Activated T-helper 1 cell treated with anti-CD3 and anti-CD28 coated beads, Interleukin-12 subunit alpha, Interleukin-12 subunit beta, Interleukin-2, Interleukin-4 antibody, amounts not matched to agents 30 ng/mL and 10 ng/mL and 1 ng/mL, durations not matched to agents 14 hours and 24 hours and 36 hours (primary cell): Measurements from ENCODE around the gene KRTAP19-4. TPM values are rescaled to one million over a fixed set of nuclear protein-coding genes. Genes with fewer than 3 reads are reported as not detected.

ENCODE experiments used
- DNase-seq: peaks from one replicate; pipeline ENCODE4 v3.0.0; 2021; ENCODE audit warnings: low spot score
- H3K27ac Mint-ChIP-seq: one replicate; pipeline ENCODE4 v1.8.0; 2021; ENCODE audit warnings: mild to moderate bottlenecking, mixed read lengths
- H3K27me3 Mint-ChIP-seq: one replicate; pipeline ENCODE4 v1.8.0; 2022; ENCODE audit warnings: mild to moderate bottlenecking, moderate library complexity, mixed read lengths; ENCODE audit not compliant: insufficient read depth
- H3K36me3 Mint-ChIP-seq: one replicate; pipeline ENCODE4 v1.8.0; 2021; ENCODE audit warnings: low read depth, mixed read lengths
- H3K4me1 Mint-ChIP-seq: one replicate; pipeline ENCODE4 v1.8.0; 2021; ENCODE audit warnings: low read depth, mixed read lengths
- H3K4me3 Mint-ChIP-seq: one replicate; pipeline ENCODE4 v1.8.0; 2021; ENCODE audit warnings: mild to moderate bottlenecking, moderate library complexity, mixed read lengths
- H3K9me3 Mint-ChIP-seq: one replicate; pipeline ENCODE4 v1.8.0; 2021; ENCODE audit warnings: mixed read lengths
- intact Hi-C: fragments of 100-400 bp; cut with micrococcal nuclease; formaldehyde crosslinking; loops from one replicate; pipeline ENCODE4 v1.15.1; 2024
- total RNA-seq: library from RNA; stranded (reverse); gene quantifications from 2 replicates; pipeline ENCODE4 v1.2.3, GENCODE V29; 2022

The KRTAP19-4 gene
- total RNA-seq, 1 donor from 2014 or later: not detected

DNA sequence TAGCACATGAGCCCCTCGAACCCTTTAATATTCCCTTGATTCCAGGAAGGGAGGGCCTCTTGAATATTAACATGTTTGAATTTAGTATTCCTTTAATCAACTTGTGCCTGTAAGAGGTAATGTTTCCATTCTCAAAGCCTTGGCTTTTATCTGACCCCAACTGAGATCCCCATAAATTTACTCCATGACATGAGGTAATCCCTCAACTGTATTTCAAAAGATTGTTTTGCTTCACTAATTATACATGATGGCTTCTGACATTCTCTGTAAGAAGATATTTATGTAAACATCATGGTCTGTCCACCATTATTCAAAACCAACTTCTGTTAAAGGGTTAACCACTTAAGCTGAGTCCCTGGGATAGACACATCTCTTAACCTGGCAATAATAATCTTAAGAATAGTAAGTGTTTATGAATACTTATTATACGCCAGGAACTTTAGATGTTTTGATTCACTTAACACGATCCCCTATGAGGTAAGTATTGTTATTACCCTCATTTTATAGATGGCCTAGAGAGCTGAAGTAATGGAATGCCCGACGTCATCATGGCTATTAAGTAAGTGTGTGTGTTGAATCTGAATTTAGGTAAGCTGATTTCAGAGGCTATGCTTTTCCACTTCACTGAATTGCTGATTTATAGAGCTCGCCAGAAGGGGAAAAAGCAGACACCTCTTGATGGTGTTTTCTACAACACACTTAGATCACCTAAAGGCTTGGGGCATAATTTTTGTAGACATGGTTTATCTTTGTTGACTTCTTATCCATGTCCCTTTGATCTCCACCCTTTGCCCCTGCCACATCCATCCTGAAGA lies 27.9 kb downstream of the KRTAP19-4 start:
- DNase-seq: no peak
- no peaks in the 10 kb centered on the region for H3K4me1 Mint-ChIP-seq
- H3K27me3 Mint-ChIP-seq: peaks cover 2% of the 10 kb centered on the region
- no peak overlapping the region for H3K27ac Mint-ChIP-seq
- H3K4me3 Mint-ChIP-seq: no peak overlapping the region
- intact Hi-C loops: no loop called here
- no peaks in the 10 kb centered on the region for H3K36me3 Mint-ChIP-seq
- H3K9me3 Mint-ChIP-seq: no peaks in the 10 kb centered on the region

DNA sequence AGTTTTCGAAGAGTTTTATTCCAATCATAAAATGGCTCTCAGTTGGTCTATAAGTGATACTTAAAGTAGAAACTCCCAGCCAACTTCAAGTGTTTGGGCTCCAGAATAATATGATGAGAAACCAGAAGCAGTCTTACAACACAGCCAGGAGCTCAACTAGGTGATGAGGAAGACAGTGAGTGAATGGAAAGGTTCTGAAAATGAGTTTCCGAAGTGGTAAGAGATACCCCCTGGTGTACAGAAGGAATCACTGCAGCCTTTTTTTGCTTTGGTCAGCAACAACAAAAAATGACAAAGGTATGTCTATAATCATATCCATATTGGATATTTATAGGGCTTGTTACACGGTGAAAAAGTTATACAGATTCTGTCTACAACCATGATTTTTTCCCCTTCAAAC lies 33.3 kb downstream of the KRTAP19-4 start:
- no peaks in the 10 kb centered on the region for H3K9me3 Mint-ChIP-seq
- H3K27me3 Mint-ChIP-seq: peaks cover 2% of the 10 kb centered on the region
- H3K36me3 Mint-ChIP-seq: no peaks in the 10 kb centered on the region
- no peaks in the 10 kb centered on the region for H3K4me1 Mint-ChIP-seq
- H3K27ac Mint-ChIP-seq: no peak overlapping the region
- no peak overlapping the region for H3K4me3 Mint-ChIP-seq
- intact Hi-C loops: no loop called here
- DNase-seq: no peak

DNA sequence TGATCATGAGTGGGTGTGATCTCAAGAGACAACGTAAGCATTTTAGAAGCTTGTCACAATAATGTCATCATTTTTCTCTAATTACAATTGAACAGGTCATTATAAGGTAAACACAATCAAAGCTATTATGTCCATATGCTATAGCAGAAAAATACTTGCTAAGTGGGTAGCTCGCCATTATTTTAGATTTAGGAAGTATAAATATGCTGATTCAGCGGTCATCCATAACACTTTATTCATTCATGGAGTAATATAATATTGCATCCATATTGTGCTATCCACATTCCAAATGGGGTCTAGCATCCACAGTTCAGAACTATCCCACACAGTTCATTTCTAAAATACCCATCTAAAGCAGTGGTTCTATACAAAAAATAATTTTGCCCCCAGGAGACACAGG lies 48.5 kb downstream of the KRTAP19-4 start:
- Mint-ChIP-seq H3K4me1 (no peaks in the 10 kb centered on the region), H3K27me3 (peaks cover 2% of the 10 kb centered on the region), H3K36me3 (no peaks in the 10 kb centered on the region), H3K4me3 (no peak overlapping the region), H3K9me3 (no peaks in the 10 kb centered on the region), H3K27ac (no peak overlapping the region)
- DNase-seq: no peak
- intact Hi-C loops: no loop called here

DNA sequence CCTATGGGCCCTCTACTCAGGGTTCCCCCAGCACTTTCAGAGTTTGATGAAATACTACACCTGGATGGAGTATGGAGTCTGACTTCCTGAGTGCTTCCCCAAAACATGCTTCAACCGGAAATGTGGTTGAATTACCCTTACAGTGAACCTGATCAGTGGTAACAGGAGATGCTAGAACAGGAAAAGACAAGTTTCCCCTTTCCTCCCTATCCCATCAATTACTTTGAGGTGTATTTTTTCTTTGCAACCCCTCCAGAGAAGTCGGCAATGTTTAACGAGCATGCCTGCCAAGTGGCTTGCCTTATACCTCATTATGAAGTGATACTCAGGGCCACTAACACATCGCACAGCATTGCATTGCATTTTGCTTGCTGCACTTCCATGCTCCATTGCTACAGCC lies 49.9 kb downstream of the KRTAP19-4 start:
- Mint-ChIP-seq H3K4me1 (no peaks in the 10 kb centered on the region), H3K4me3 (no peak overlapping the region), H3K36me3 (no peaks in the 10 kb centered on the region), H3K9me3 (no peaks in the 10 kb centered on the region), H3K27me3 (peaks cover 2% of the 10 kb centered on the region), H3K27ac (no peak overlapping the region)
- no peak for DNase-seq
- intact Hi-C loops: no loop called here

Other genes starting within 250 kb of the KRTAP19-4 start
- gene KRTAP24-1, start 214.2 kb downstream of the KRTAP19-4 start, total RNA-seq: not detected in 2 replicates
- not detected in 2 replicates for gene KRTAP25-1, start 207.7 kb downstream of the KRTAP19-4 start, total RNA-seq
- not detected in 2 replicates for gene KRTAP26-1, start 176.8 kb downstream of the KRTAP19-4 start, total RNA-seq
- gene KRTAP27-1, start 159.5 kb downstream of the KRTAP19-4 start, total RNA-seq: not detected in 2 replicates
- gene KRTAP23-1, start 148.6 kb downstream of the KRTAP19-4 start, total RNA-seq: not detected in 2 replicates
- gene KRTAP13-2, start 124.9 kb downstream of the KRTAP19-4 start, total RNA-seq: not detected in 2 replicates
- not detected in 2 replicates for gene KRTAP13-1, start 101.1 kb downstream of the KRTAP19-4 start, total RNA-seq
- not detected in 2 replicates for gene KRTAP13-3, start 71.2 kb downstream of the KRTAP19-4 start, total RNA-seq
- gene KRTAP13-4, start 66.9 kb downstream of the KRTAP19-4 start, total RNA-seq: not detected in 2 replicates
- gene KRTAP15-1, start 56.9 kb downstream of the KRTAP19-4 start, total RNA-seq: not detected in 2 replicates
- not detected in 2 replicates for gene KRTAP19-1, start 16.8 kb downstream of the KRTAP19-4 start, total RNA-seq
- gene KRTAP19-2, start 9.7 kb downstream of the KRTAP19-4 start, total RNA-seq: not detected in 2 replicates
- gene KRTAP19-3, start 5.2 kb downstream of the KRTAP19-4 start, total RNA-seq: not detected in 2 replicates
- not detected in 2 replicates for gene KRTAP19-5, start 5.0 kb upstream of the KRTAP19-4 start, total RNA-seq
- not detected in 2 replicates for gene KRTAP19-6, start 44.7 kb upstream of the KRTAP19-4 start, total RNA-seq
- not detected in 2 replicates for gene KRTAP19-7, start 64.1 kb upstream of the KRTAP19-4 start, total RNA-seq
- not detected in 2 replicates for gene KRTAP22-2, start 93.2 kb upstream of the KRTAP19-4 start, total RNA-seq
- not detected in 2 replicates for gene KRTAP6-3, start 95.3 kb upstream of the KRTAP19-4 start, total RNA-seq
- not detected in 2 replicates for gene KRTAP6-2, start 101.7 kb upstream of the KRTAP19-4 start, total RNA-seq
- gene KRTAP22-1, start 103.9 kb upstream of the KRTAP19-4 start, total RNA-seq: not detected in 2 replicates
- not detected in 2 replicates for gene KRTAP6-1, start 116.8 kb upstream of the KRTAP19-4 start, total RNA-seq
- not detected in 2 replicates for gene KRTAP20-1, start 119.3 kb upstream of the KRTAP19-4 start, total RNA-seq
- not detected in 2 replicates for gene KRTAP20-4, start 123.5 kb upstream of the KRTAP19-4 start, total RNA-seq
- not detected in 2 replicates for gene KRTAP20-2, start 138.0 kb upstream of the KRTAP19-4 start, total RNA-seq
- gene KRTAP20-3, start 145.7 kb upstream of the KRTAP19-4 start, total RNA-seq: not detected in 2 replicates
- not detected in 2 replicates for gene KRTAP21-3, start 221.6 kb upstream of the KRTAP19-4 start, total RNA-seq